HCT116 (cell line): ENCODE data around the gene CDH23. TPM values are rescaled to one million over a fixed set of nuclear protein-coding genes. Genes with fewer than 3 reads are reported as not detected.

Experiments used
- ATAC-seq: fragments of 200-7000 bp; cut with Tn5 transposase; 2 replicates; pipeline ENCODE4 v1.9.1; 2020; ENCODE audit warnings: mild to moderate bottlenecking, moderate library complexity
- BruUV-seq: library from RNA; stranded (reverse); fragments of 400-500 nt; replicated peaks from 2 replicates; lab custom pipeline; 2021; lab: Mats Ljungman, UMichigan
- CTCF ChIA-PET: fragments of 300-600 bp; sonication (Branson Sonifier 250); formaldehyde crosslinking; loops from one replicate; lab custom pipeline; 2021; ENCODE audit warnings: antibody characterized with exemption; lab: Charles Lee
- POLR2A ChIA-PET: fragments of 300-600, 350-600 bp; sonication (Branson Sonifier 250); formaldehyde crosslinking; loops from one replicate; lab custom pipeline; 2021; ENCODE audit warnings: antibody characterized with exemption; lab: Charles Lee
- RAD21 ChIA-PET, 2 experiments: fragments of 300-600 bp; sonication (Branson Sonifier 250); formaldehyde crosslinking; loops; one replicate each; lab custom pipeline; 2023; ENCODE audit warnings: low total read pairs in 2 of 2; ENCODE audit not compliant: uncharacterized antibody in 2 of 2, unreplicated experiment in 2 of 2, low non-redundant PET in 1 of 2; lab: Charles Lee
- DNase-seq: peaks from one replicate; pipeline ENCODE4 v3.0.0-alpha.2; 2010; ENCODE audit warnings: low read depth, low spot score
- H2AFZ ChIP-seq: fragments of 200-600 bp; shearing (Covaris generic), sonication (generic); 2 replicates; pipeline ENCODE4 v1.6.1; 2017; ENCODE audit warnings: low read depth, mixed run types, mixed read lengths, antibody characterized with exemption, low read length; ENCODE audit not compliant: poor library complexity, severe bottlenecking
- H3K27ac ChIP-seq: 2 replicates; pipeline ENCODE4 v1.5.1; 2012; ENCODE audit warnings: low read depth, low read length
- H3K27me3 ChIP-seq: fragments of 200-600 bp; sonication (generic); 2 replicates; pipeline ENCODE4 v1.6.1; 2016; ENCODE audit warnings: mixed run types, low read length, mixed read lengths; ENCODE audit not compliant: insufficient read depth
- H3K36me3 ChIP-seq, 2 experiments: fragments of 200-500 bp in 1 of 2; fragments of 200-600 bp in 1 of 2; sonication (Bioruptor generic) in 1 of 2; sonication (generic) in 1 of 2; 2 replicates each; pipeline versions ENCODE4 v1.5.1 to v1.6.1; 2014 to 2016; ENCODE audit warnings: low read length in 2 of 2, inconsistent platforms in 1 of 2, mixed read lengths in 1 of 2, mixed run types in 1 of 2; ENCODE audit not compliant: insufficient read depth in 2 of 2, control insufficient read depth in 1 of 2
- H3K4me1 ChIP-seq, 2 experiments: fragments of 200-600 bp in 1 of 2; sonication (generic) in 1 of 2; 2 replicates each; pipeline versions ENCODE4 v1.5.1 to v1.6.1; 2012 to 2017; ENCODE audit warnings: low read length in 2 of 2, inconsistent platforms in 1 of 2, mild to moderate bottlenecking in 1 of 2, mixed read lengths in 1 of 2, mixed run types in 1 of 2, moderate library complexity in 1 of 2; ENCODE audit not compliant: insufficient read depth in 2 of 2, control insufficient read depth in 1 of 2
- H3K4me2 ChIP-seq: fragments of 200-600 bp; sonication (generic); 2 replicates; pipeline ENCODE4 v1.6.1; 2017; ENCODE audit warnings: mixed run types, low read length, mixed read lengths
- H3K4me3 ChIP-seq, 2 experiments: fragments of 200-600 bp in 1 of 2; sonication (generic) in 1 of 2; replicated peaks in 1 of 2; 2 replicates each; pipeline ENCODE4 v1.5.1; 2011 to 2016; ENCODE audit warnings: low read length in 2 of 2, control low read depth in 1 of 2, low read depth in 1 of 2, mild to moderate bottlenecking in 1 of 2, mixed read lengths in 1 of 2, mixed run types in 1 of 2
- H3K79me2 ChIP-seq: fragments of 200-600 bp; sonication (generic); 2 replicates; pipeline ENCODE4 v1.6.1; 2017; ENCODE audit warnings: mild to moderate bottlenecking, mixed run types, low read length, moderate library complexity, mixed read lengths; ENCODE audit not compliant: insufficient read depth
- H3K9ac ChIP-seq: fragments of 200-600 bp; sonication (generic); 2 replicates; pipeline ENCODE4 v1.6.1; 2016; ENCODE audit warnings: low read length, mixed read lengths
- H3K9me2 ChIP-seq: fragments of 200-600 bp; sonication (generic), shearing (Covaris generic); 2 replicates; pipeline ENCODE4 v1.6.1; 2017; ENCODE audit warnings: mixed run types, mild to moderate bottlenecking, moderate library complexity; ENCODE audit not compliant: insufficient read depth
- H3K9me3 ChIP-seq, 2 experiments: fragments of 200-500 bp in 1 of 2; fragments of 200-600 bp in 1 of 2; sonication (Bioruptor generic) in 1 of 2; sonication (generic) in 1 of 2; 2 replicates each; pipeline ENCODE4 v1.6.1; 2014 to 2017; ENCODE audit warnings: low read length in 2 of 2, mixed read lengths in 2 of 2, inconsistent platforms in 1 of 2, low read depth in 1 of 2, mild to moderate bottlenecking in 1 of 2, mixed run types in 1 of 2, moderate library complexity in 1 of 2; ENCODE audit not compliant: control insufficient read depth in 1 of 2, insufficient read depth in 1 of 2
- H4K20me1 ChIP-seq: fragments of 200-600 bp; sonication (generic), shearing (Covaris generic); 2 replicates; pipeline ENCODE4 v1.6.1; 2017; ENCODE audit warnings: mixed run types, mild to moderate bottlenecking, moderate library complexity; ENCODE audit not compliant: insufficient read depth
- ATF3 ChIP-seq: IDR thresholded peaks from 2 replicates; pipeline ENCODE4 v1.6.1; 2012
- CBX3 ChIP-seq: IDR thresholded peaks from 2 replicates; pipeline ENCODE4 v1.6.1; 2012; ENCODE audit warnings: low read depth
- JUND ChIP-seq: IDR thresholded peaks from 2 replicates; pipeline ENCODE4 v1.6.1; 2012
- REST ChIP-seq: IDR thresholded peaks from 2 replicates; pipeline ENCODE4 v1.6.1; 2012; ENCODE audit warnings: low read depth
- SIN3A ChIP-seq: IDR thresholded peaks from 2 replicates; pipeline ENCODE4 v1.6.1; 2012; ENCODE audit warnings: low read depth
- SP1 ChIP-seq: IDR thresholded peaks from 2 replicates; pipeline ENCODE4 v1.6.1; 2012; ENCODE audit warnings: low read depth
- YY1 ChIP-seq: IDR thresholded peaks from 2 replicates; pipeline ENCODE4 v1.6.1; 2011; ENCODE audit warnings: low read length, low read depth, moderate library complexity, mild to moderate bottlenecking; ENCODE audit not compliant: insufficient replicate concordance; ENCODE audit errors: extremely low read depth
- ZNF274 ChIP-seq: fragments of 200-500 bp; sonication (Bioruptor generic); IDR thresholded peaks from 2 replicates; pipeline ENCODE4 v1.6.1; 2014; ENCODE audit warnings: mild to moderate bottlenecking, low read depth, low read length, inconsistent platforms
- intact Hi-C: fragments of 100-400 bp; cut with micrococcal nuclease; formaldehyde crosslinking; loops from 2 replicates; pipeline ENCODE4 v1.10.0; 2022
- total RNA-seq: library from RNA; stranded (reverse); gene quantifications from one replicate; pipeline ENCODE4 v1.2.1, GENCODE V29; 2021; ENCODE audit not compliant: unreplicated experiment

CDH23 gene
- total RNA-seq, 1 experiment from 2014 or later: not detected

DNA sequence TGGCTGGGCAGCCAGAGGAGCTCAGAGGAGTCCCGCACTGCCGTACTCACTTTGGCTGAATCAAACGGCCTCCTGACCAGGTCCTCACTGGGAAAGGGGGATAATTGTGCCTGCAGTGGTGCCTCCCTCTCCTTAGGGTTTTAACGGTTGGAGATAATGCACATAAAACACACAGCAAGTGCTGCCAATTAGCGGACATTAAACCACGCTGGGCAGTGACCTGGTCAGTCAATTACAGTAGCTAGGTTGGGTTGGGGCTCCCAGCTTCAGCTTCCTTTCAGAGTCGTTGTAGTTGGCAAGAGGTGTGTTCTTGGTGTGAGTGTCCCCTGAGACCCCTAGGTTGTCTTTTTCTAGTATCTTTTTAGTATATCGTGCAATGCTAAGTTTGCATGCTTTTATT is 176.2 kb downstream of the CDH23 start:
- DNase-seq: no peak
- Histone ChIP-seq H3K27me3 (no peaks in the 10 kb centered on the region), H3K4me1 (no peaks in the 10 kb centered on the region), H3K9ac (no peak overlapping the region), H4K20me1 (no peaks in the 10 kb centered on the region), H3K36me3 (no peaks in the 10 kb centered on the region), H3K27ac (no peak overlapping the region), H3K4me2 (no peak overlapping the region), H3K9me2 (no peaks in the 10 kb centered on the region), H2AFZ (no peak overlapping the region), H3K4me3 (no peak overlapping the region), H3K79me2 (no peaks in the 10 kb centered on the region), H3K9me3 (no peaks in the 10 kb centered on the region)
- ChIA-PET POLR2A (no interaction called here), CTCF (no interaction called here), RAD21 (no interaction called here)
- intact Hi-C loops: loop anchor here (5.0 kb wide), 1 partner anchor 256 kb away; the partner anchor contains the start of gene SLC29A3
- ATAC-seq: no peak
- no TSS peak for BruUV-seq
- TF ChIP-seq CBX3: no peak
- TF ChIP-seq SIN3A: no peak
- TF ChIP-seq REST: no peak
- no peak for TF ChIP-seq YY1
- TF ChIP-seq SP1: no peak
- TF ChIP-seq ATF3: no peak
- TF ChIP-seq JUND: no peak
- no peak for TF ChIP-seq ZNF274
- TF ChIP-seq, all 23 proteins: peak for 0
